K562 treated with DMSO at 1 percent for 12 hours (cell line): ENCODE measurements around the gene CTNNA1. TPM values are rescaled to one million over a fixed set of nuclear protein-coding genes. Genes with fewer than 3 reads are reported as not detected.

Experiments
- total RNA-seq: library from RNA; unstranded; fragments of 300-600 nt; gene quantifications from 2 replicates; pipeline ENCODE4 v1.2.3, GENCODE V29; 2022; ENCODE audit not compliant: insufficient read depth

Gene CTNNA1, protein sequence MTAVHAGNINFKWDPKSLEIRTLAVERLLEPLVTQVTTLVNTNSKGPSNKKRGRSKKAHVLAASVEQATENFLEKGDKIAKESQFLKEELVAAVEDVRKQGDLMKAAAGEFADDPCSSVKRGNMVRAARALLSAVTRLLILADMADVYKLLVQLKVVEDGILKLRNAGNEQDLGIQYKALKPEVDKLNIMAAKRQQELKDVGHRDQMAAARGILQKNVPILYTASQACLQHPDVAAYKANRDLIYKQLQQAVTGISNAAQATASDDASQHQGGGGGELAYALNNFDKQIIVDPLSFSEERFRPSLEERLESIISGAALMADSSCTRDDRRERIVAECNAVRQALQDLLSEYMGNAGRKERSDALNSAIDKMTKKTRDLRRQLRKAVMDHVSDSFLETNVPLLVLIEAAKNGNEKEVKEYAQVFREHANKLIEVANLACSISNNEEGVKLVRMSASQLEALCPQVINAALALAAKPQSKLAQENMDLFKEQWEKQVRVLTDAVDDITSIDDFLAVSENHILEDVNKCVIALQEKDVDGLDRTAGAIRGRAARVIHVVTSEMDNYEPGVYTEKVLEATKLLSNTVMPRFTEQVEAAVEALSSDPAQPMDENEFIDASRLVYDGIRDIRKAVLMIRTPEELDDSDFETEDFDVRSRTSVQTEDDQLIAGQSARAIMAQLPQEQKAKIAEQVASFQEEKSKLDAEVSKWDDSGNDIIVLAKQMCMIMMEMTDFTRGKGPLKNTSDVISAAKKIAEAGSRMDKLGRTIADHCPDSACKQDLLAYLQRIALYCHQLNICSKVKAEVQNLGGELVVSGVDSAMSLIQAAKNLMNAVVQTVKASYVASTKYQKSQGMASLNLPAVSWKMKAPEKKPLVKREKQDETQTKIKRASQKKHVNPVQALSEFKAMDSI
- total RNA-seq, result 81.4 and 175 TPM in 2 replicates

GRCh38 chr5:138752951-138753793 is at the start of gene CTNNA1:
CTNNA1 (plus strand) TSS chr5:138753425; CDS start chr5:138781925, 28,500 bp downstream.

GRCh38 chr5:138874771-138875551 is 121.7 kb downstream of the CTNNA1 start, which contains the start of gene LRRTM2:
LRRTM2 (minus strand) TSS chr5:138875335; CDS start chr5:138874911, 424 bp downstream.

Other genes with a start within 250 kb of the CTNNA1 start
- 38.2 and 78.6 TPM in 2 replicates for gene ETF1, start 210.2 kb upstream of the CTNNA1 start, total RNA-seq
- 162 and 302 TPM in 2 replicates for gene HSPA9, start 178.0 kb upstream of the CTNNA1 start, total RNA-seq
- gene LRRTM2, start 121.9 kb downstream of the CTNNA1 start, total RNA-seq, result 0.09 TPM in 1 of 2 replicates, not detected in the other